Right lobe of liver (tissue), 4 donors: Measurements from ENCODE around the gene HGFAC.

ENCODE experiments used
- CTCF ChIP-seq, 4 donors: fragments of 200-600 bp in 3 of 4; fragments of 450-650 bp in 1 of 4; IDR thresholded peaks; one replicate each; pipeline versions ENCODE4 v1.5.1 to v1.8.0; 2016 to 2022; ENCODE audit warnings: antibody characterized with exemption in 4 of 4, mild to moderate bottlenecking in 2 of 4
- POLR2A ChIP-seq: fragments of 450-650 bp; IDR thresholded peaks from one replicate; pipeline ENCODE4 v1.6.1; 2017; ENCODE audit warnings: antibody characterized with exemption, mild to moderate bottlenecking
- donor health status: DM: no; HTN: no; CAD: no.
- donor health status: DM: no; HTN: no; CAD: no.
- donor health status: DM: no; HTN: yes; CAD: no.

- no peak for TF ChIP-seq CTCF (IDR thresholded peaks at IDR 0.05)
- no peak for TF ChIP-seq POLR2A
Measured at GRCh38 chr4:3493720-3494461, 52.1 kb downstream of the HGFAC start.
